ENCODE results near the gene RARG.
"Not testable (repeated sequence)": the region's sequence is repeated elsewhere in the genome, so short reads cannot be mapped to it uniquely, and the experiment has no call there.

Gene RARG

GRCh38 chr12:53187145-53187899 is 44.7 kb downstream of the RARG start:
- no peak for DNase-seq

GRCh38 chr12:53186745-53187144 is 45.3 kb downstream of the RARG start:
- DNase-seq = no peak

GRCh38 chr12:53185582-53186153 is 46.3 kb downstream of the RARG start:
- DNase-seq = no peak

DNA sequence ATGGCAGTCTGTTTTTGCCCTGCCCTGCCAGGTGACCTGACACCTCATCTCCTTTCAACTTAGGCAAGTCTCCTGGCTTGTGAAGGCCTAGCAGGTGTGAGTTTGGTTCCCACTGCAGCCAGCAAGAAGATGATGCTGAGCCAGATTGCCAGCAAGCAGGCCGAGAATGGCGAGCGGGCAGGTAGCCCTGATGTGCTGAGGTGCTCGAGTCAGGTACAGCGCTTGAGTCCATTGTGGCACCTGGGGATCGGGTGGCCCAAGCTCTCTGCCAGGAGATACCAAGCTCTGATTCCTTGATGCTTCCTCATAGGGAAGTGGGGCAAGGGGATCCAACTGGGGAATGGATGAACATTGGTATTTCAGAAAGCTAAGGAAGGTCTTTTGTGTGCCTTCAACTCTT is 47.2 kb downstream of the RARG start:
- DNase-seq = no peak

- no peak for DNase-seq
These were observed 49.1 kb downstream of the RARG start for GRCh38 chr12:53182903-53183302.

- no peak for DNase-seq
These were observed 50.1 kb downstream of the RARG start for GRCh38 chr12:53181935-53182334.

DNA sequence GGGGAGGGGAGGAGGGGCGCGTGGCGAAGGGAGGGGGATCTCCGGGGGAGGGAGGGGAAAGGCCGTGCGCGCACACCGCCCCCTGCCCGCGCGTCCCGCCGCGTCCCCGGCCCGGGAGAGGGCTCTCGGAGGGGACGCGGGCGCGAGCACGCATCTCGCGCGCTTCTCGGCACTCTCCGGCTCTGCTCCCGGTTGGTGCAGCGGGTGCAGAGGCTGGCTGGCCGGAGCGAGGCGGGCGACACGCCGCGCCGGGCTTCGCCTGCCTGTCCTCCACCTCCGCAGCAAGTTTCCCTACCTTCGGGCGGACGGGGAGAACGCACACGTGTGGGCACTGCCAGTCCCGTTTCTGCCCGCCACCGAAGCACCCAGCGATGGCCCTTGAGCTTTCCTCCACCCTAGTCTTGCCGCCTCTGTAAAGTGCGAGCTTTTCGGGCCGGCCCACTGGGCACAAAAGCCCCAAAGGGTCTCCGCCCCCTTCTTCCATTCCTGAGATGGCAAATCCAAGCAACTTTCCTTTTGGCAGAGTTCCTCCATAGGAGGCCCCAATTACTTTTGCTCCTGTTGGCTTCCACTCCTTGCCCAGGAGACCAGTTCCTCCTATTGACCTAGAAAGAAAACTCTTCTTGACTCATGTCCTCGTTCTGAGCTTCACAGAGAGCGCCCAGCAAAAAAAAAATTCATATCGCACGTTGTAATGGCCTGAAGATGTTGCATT is 50.9 kb downstream of the RARG start:
- peak; percentile 80 for DNase-seq

- DNase-seq = peak; percentile 99
These were observed 51.6 kb downstream of the RARG start, which contains the start of the genes CSAD and ZNF740 for GRCh38 chr12:53180220-53180930. CSAD (minus strand) TSS chr12:53180925; CDS start chr12:53173470, 7,455 bp downstream. ZNF740 (plus strand) TSS chr12:53180722; CDS start chr12:53181984, 1,262 bp downstream.

DNA sequence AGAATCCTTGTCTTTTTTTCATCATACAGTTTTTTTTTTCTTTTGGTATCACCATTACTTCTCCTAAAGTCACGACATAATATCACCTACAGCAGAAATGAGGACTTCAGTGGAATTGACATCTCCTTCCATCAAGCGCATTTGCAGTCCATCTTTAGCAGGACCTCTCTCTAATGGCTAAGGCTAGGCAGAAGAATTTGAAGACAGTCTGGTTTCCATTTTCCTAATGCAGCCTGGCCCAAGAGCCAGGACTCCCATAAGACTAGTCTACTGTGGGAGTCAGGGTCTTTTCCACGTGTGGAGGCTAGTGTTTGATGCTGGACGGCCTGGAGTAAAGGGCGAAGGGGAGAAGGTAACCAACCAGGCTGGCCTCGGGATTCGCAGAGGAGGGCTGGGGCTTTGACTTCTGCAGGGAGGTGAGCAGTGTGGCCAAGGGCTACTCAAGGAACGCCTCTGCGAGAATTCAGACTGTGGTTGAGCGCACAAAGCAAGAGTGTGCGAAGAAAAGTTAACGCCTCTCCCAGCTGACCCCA is 52.3 kb downstream of the RARG start:
- no peak for DNase-seq

DNA sequence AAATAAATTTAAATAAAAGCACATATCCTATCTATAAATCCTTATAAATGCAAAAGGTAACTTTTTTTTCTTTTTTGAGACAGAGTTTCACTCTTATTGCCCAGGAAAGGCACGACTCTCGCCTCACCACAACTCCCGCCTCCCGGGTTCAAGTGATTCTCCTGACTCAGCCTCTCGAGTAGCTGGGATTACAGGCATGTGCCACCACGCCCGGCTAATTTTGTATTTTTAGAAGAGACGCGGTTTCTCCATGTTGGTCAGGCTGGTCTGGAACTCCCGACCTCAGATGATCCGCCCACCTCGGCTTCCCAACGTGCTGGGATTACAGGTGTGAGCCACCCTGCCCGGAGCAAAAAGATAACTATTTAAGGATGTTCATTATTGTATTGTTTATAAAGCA is 53.2 kb downstream of the RARG start:
- DNase-seq = not testable (repeated sequence)

GRCh38 chr12:53177447-53177846 is 54.6 kb downstream of the RARG start:
- DNase-seq = not testable (repeated sequence)

- DNase-seq = no peak
These were observed 55.3 kb downstream of the RARG start for GRCh38 chr12:53176750-53177149.

DNA sequence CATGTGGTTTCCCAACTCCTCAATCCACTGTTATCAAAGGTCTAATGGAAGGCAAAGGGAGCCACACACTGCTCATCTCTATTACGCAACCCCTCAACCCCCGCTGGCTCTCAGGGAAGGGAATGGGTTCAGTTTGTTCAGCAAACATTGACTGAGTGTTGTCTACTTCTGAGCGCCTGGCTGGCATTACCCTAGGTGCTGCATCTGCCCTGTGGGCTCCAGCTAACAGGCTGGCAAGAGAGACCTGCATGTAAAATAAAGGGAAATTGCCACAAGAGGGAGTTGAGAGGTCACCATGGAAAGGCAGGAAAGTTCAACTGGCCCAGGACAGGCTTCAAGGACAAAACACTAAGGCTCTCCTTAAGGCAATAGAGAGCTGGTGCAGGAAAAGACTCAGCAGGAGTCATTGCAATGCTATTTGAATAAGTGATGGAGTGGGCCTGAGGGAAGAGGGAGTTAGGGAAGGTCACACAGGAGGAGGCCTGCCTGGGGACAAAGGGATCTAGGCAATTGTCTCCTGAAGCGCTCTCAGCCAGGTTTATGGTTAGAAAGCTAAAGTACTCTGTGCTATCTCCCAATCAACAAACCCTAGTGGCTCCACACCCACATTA is 57.0 kb downstream of the RARG start:
- peak; percentile 63 for DNase-seq

DNA sequence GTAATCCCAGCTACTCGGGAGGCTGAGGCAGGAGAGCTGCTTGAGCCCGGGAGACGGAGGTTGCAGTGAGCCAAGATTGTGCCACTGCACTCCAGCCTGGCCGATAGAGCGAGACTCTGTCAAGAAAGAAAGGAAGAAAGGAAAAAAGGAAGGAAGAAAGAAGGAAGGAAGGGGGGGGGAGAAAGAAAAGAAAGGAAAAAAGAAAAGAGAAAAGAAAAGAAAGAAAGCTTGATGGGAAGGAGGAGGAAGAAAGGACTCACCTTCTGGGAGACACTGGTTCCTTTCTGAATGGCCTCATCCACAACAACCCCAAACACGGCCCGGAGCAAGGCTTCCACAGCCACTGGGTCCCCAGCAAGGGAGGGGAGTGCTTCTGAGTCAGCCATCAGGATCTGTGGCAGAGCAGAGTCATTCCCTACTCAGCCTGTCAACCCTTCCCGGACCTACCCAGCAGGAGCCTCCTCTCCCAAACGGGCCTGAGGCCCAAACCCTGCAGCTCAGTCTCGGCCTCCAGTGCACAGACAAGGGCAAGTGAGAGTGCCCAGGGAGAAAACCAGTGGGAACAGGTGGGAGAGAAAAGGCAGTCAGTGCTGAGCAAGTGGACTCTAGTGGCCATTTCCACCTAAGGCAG is 58.8 kb downstream of the RARG start:
- peak; percentile 54 for DNase-seq

GRCh38 chr12:53172352-53172751 is 59.7 kb downstream of the RARG start:
- DNase-seq = peak; percentile 84

DNA sequence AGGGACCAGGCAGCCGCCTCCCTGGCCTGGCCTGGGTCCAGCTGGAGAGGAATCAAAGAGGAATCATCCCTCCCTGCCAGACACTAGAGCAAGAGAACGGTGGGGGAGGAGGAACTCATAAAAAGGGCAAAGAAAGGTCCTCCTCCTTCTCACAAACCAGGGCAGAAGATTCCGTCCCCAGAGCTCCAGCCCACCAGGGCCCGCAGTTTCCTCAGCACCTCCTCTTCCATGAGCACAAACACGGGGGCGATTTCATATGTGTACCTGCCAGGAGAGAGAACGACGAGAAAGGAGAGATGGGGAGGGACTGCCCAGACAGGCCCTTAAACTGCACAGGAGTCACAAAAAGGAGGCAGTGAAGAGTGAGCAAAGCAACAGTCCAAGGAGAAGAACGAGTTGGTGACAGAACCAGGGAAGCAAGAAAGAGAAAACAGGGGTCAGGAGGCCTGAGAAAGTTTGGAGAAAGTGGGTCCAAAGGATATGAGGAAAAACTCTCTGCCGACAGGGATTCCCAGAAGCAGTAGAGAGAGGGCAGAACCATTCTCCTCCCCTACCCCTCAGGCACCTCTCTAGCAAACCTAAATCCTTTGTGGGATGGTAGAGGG is 60.2 kb downstream of the RARG start:
- peak; percentile 43 for DNase-seq

DNA sequence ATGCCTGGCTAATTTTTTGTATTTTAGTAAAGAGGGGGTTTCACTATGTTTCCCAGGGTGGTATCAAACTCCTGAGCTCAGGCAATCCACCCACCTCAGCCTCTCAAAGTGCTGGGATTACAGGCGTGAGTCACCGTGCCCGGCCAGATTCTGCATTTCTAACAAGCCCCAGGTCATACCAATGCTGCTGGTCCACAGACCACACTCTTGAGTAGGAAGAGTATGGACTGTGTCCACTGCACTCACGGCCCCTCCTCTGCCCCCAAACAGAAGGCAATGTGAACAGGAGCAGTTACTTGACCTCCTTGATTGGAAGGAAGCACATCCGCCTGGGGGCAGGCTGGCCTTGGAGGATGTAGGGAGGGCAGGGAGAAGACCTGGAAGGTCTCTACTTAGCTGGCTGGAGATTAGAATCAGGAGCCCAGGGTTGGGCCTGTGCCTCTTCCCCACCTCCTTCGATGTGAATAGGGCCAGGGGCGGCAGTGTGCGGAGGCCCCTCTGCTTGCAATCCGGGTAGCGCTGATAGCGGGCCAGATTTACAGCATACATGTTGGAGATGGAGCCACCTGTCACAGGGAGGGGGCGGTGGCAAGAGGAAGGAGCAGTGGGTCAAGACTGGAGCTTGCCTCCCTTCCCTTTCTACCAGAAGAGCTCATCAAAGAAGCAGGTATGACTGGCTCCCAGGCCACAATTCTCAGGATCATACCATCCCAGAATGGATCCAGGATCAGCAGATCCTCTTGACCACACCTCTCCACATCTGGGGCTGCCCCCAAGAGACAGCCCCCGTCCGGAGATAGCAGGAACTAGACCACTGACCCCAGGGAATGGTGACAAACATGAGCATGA is 60.9 kb downstream of the RARG start:
- no peak for DNase-seq

DNA sequence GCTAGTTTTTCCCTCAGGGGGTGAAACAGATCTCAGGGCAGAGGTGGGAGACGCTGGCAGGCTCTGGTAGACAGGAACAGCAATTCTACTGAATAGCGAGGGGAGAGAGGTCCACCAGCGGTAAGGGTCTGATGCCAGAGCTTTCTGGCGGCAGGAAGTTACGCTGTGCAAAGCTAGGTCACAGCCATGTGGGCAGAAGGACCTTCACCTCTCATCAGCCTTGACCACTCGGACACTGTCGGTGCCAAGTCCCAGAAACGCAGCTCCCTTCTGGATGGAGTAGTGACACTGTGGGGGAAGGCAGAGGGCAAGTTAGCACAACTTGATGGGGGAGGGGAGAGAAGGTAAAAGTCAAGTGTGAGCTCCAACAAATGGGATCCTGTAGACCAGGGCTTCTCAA is 61.8 kb downstream of the RARG start:
- no peak for DNase-seq

DNA sequence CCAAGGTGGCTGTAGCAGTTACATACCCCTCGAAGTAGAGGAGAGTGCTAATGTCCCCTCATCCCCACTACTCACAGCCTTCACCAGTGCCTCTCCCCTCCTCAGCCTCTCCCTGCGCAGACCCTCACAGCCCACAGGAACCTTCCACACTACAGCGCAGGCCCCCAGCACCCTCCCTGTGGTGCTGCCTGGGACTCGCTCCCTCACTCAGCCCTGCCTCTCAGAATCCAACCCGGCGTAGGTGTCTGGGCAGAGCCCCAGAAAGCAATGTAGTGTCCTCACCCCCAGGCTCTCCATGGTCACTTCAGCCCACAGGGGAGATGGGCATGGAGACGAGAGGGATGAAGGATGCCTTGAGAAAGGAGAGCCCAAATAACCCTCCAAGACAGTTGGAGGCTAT is 62.4 kb downstream of the RARG start:
- DNase-seq = no peak

DNA sequence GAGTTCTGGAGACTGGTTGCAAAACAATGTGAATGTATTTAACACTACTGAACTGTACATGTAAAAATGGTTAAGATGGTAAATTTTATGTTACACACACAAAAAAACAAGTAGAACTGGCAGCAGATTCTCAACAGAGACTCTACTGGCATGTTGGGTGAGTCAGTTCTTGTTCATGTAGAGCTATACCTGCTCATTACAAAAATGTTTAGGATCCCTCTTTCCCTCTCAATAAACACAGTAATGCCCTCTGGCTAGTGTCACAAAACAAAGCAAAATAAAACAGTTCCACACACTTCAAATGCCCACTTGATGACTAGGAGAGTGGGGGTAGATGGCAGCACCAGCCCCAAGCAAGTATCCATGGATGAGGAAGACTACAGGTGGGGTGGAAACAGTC is 65.2 kb downstream of the RARG start:
- no peak for DNase-seq

GRCh38 chr12:53163008-53163407 is 69.0 kb downstream of the RARG start:
- not testable (repeated sequence) for DNase-seq

Data from fibroblast of skin of right biceps (primary cell).